Hepatocyte (in vitro differentiated cells): ENCODE data around the gene STAM.

Experiments
- EZH2 ChIP-seq: fragments of 200-600 bp; sonication (generic); IDR thresholded peaks from 2 replicates; pipeline ENCODE4 v1.6.1; 2016; ENCODE audit warnings: antibody characterized with exemption, mild to moderate bottlenecking, borderline replicate concordance
- EZH2phosphoT487 ChIP-seq: fragments of 200-600 bp; sonication (generic); IDR thresholded peaks from one replicate; pipeline ENCODE4 v1.6.1; 2018; ENCODE audit warnings: antibody characterized with exemption, mild to moderate bottlenecking, low read depth, moderate library complexity; ENCODE audit not compliant: unreplicated experiment, severe bottlenecking
- TF ChIP-seq, protein P1 (sequence below): fragments of 200-600 bp; sonication (generic); IDR thresholded peaks from 2 replicates; pipeline ENCODE4 v1.5.1; 2016; ENCODE audit warnings: antibody characterized with exemption, mild to moderate bottlenecking; ENCODE audit not compliant: poor library complexity

DNA sequence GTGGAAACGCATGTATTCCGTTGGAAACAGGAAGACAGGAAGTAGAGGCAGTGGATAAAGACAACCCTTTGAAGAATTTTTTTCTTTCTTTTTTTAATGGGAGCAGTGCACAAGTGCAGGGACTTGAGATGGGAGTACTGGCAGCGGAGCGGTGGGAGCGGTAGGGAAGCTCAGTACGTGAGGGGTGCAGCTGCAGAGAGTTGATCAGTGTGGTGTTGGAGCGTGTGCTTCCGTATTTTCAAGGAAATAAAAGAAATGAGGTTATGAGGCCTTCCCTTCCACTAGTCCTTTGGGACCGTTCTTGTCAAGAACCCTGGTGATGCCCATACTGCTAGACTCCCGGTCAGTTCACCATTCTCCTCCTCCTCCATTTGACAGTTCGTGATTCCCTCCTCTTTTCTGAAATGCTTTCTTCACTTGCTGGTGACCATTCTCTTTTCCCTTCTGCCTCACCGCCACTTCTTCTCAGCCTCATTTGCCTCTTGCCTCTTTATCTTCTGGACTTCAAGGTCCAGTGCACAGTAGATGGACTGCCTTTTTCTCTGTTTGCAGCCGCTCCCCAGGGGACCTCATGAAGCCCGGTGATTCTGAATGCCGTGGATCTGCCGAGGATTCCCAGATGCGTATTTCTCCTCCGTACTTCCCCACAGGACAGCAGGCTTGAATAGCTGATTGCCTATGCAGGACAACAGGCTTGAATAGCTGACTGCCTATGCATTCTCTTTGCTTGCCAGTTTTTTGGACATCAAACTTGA lies 68.9 kb downstream of the STAM start:
- TF ChIP-seq, protein P1, sequence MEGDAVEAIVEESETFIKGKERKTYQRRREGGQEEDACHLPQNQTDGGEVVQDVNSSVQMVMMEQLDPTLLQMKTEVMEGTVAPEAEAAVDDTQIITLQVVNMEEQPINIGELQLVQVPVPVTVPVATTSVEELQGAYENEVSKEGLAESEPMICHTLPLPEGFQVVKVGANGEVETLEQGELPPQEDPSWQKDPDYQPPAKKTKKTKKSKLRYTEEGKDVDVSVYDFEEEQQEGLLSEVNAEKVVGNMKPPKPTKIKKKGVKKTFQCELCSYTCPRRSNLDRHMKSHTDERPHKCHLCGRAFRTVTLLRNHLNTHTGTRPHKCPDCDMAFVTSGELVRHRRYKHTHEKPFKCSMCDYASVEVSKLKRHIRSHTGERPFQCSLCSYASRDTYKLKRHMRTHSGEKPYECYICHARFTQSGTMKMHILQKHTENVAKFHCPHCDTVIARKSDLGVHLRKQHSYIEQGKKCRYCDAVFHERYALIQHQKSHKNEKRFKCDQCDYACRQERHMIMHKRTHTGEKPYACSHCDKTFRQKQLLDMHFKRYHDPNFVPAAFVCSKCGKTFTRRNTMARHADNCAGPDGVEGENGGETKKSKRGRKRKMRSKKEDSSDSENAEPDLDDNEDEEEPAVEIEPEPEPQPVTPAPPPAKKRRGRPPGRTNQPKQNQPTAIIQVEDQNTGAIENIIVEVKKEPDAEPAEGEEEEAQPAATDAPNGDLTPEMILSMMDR, result no peak
- TF ChIP-seq EZH2phosphoT487, result no peak
- TF ChIP-seq EZH2, result no peak
